GM21717 (cell line): ENCODE results near the gene PEAK1.
"Not testable (repeated sequence)": the region's sequence is repeated elsewhere in the genome, so short reads cannot be mapped to it uniquely, and the experiment has no call there.

ENCODE experiments used
- ATAC-seq: cut with Tn5 transposase; IDR thresholded peaks from one replicate; pipeline ENCODE4 v1.9.1; 2021; ENCODE audit warnings: mild to moderate bottlenecking, moderate library complexity; ENCODE audit not compliant: unreplicated experiment

Gene PEAK1

DNA sequence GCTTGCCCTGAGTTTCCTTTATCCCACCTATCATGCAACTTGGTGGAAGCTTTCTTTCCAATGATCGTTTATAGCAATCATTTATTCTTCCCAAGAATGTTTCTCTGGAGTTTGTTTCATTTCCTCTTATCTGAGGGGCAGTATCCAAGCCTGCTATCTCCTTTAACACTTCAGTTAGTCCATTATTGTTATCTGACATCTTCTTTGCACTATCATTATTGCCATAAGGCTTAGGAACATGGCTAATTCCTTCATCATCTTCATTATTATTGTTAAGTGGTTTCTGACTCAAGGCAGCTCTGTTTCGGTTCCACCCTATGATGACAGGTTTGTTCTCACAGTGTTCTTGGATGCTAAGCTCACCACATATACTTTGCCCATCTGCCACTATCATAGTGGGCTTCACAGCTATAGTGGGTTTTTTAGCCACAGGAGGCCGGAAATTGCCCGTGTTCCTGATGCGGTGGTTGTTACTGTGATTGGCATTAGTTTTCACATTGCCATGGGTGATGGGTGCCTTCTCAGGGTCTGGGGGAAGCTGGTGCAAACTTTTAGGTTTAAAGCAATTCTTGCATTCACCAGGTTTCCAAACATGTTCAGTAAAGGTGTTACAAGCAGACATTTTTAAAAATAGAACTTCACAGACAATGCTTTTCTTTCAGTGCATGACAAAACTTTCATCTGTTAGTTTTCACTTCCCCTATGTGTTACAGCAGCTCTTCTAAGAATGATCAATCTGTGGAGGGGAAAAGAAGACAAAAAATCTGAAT is 238.4 kb downstream of the PEAK1 start:
- peak; percentile 60 for ATAC-seq

DNA sequence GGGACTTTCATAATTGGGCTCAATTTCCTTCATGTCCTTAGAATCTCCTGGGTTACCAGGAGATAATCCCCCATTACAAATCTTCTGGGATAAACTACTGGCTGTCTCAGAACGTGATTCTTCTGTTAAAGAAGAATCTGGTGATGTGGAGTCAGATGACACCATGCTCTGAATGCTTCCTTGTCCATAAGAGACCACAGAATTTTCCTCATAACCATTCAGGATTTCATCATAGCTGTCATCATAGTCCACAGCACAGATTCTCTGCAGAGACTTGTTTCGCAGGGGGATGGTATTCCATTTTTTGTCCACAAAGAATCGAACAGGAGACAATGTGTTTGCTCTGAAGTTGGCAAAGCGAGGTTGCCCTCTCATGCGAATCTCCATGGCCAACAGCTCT is 239.1 kb downstream of the PEAK1 start:
- no peak for ATAC-seq

DNA sequence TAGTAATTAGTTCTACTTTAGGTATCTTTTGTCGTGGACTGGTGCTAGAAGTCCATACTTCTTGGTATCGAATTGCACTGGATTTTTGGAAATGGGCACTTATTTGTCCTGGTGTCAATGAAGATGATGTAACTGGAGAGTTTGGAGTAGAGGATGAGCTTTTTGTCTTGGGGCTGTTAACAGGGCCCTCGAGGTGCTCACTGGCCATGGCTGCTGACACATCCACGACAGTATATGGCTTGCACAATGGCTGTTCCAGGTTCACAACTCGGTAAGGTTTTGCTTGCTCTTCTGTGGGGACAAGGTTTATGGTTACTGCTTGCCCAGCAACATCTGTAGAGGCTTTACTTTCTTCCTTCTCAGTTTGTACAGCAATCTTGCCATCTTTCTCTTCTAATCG is 239.6 kb downstream of the PEAK1 start:
- ATAC-seq = no peak

DNA sequence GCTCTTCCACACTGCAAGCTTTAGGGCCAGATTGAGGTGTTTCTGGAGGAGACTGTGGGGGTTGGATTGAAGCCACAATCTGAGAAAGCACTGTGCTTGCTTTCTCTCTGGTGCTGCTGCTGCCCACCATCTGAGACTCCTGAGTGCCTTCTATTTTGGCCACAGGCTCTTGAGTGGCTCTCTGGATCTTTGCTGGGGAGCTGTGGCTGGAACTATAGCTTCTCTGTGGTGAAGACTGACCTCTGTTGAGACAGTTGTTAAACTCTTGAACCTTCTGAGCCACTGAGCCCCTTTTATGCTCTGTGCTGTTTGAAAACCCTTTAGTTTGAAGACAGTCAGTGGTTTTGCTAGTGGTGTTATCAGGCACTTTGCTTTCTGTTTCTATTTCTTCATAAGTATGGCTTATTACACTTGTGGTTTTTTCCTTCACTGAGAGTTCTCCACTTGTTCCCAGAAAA is 240.3 kb downstream of the PEAK1 start:
- peak; percentile 44 for ATAC-seq

DNA sequence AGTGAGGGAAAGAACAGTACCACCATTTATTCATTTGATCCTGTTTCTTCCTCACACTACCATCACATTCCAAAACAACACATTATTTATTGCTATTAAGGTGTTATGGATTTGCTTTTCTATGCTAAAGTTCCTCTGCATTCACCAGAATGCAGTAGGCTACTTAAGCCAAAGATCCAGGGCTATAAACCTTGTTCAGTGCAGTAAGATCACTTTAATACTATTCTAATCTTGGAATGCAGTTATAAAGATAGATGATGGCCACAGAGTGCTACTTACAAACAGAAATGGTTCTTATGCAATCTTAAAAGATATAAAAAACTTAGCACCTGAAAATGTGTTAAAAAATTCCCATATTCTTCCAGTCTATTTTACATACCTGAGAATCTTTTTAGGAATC is 241.5 kb downstream of the PEAK1 start:
- ATAC-seq = no peak

DNA sequence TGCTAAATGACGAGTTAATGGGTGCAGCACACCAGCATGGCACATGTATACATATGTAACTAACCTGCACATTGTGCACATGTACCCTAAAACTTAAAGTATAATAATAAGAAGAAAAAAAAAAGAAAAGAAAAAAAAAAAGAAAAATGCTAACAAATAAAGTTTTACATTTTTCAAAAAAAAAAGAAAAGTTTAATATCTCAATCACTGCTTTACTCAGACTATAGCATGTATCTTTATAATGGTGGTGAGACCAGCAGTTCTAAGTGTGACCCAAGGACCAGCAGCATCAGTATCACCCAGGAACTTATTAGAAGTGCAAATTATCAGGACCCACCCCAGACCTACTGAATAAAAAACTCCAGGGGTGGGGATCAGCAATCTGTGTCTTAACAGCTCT is 243.8 kb downstream of the PEAK1 start:
- not testable (repeated sequence) for ATAC-seq

DNA sequence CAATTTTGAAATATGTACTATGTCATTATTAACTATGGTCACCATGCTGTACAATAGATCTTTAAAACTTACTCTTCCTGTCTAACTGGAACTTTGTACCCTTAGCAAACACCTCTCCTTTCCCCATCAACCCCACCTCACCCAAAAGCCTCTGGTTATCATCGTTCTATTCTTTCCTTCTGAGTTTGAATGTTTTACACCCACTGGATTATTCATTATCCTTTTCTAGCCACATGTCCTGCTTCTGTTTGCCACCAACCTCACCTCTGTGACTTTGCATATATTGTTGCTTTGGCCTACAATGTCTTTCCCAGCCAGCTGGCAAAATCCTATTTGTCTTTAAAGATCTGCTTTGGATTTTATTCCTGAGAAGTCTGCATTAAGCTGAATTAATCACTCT is 246.4 kb downstream of the PEAK1 start:
- no peak for ATAC-seq

DNA sequence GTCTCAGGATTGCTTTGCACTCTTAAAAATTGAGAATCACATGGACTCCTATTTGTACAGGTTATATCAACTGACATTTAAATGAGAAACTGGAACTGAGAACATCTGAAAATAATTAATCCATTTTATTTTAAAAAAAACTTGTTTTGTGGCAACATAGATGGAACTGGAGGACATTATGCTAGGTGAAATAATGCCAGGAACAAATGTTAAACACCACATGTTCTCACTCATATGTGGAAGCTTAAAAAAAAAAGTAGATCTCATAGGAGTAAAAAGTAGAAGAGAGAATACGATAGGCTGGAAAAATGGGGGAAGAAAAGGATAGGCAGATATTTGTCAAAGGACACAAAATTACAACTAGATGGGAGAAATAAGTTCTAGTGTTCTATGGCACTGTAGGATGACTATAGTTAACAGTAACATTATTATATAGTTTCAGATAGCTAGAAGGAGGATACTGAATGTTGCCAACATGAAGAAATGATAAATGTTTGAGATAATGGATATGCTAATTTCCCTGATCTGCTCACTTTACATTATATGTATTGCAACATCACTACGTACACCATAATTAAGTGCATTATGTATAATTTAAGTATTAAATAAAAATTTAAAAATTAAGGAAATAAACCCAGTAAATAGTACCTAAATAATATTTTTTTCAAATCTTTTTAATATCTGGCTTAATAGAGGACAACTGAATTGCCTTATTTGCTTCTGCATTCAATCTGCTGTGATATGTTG is 248.5 kb downstream of the PEAK1 start:
- ATAC-seq = no peak

DNA sequence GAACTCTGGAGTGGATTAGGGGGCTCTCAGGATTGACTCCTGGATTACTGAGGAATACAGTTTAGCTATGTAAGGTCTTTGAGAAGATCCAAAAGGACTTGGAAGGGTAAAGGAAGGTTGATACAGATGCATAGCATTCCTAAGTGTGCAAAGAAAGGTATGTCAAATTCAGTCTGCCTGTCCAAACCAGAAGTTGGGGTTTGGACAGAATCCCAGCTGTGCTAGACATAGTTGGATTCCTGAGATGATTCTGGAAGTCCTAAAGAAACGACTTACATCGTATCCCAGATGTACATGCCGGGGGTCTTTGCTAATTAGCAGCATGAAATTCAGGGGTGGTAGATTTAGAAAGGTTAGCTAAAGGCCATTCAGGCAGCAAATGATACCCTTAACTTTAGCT is 251.3 kb downstream of the PEAK1 start:
- no peak for ATAC-seq

DNA sequence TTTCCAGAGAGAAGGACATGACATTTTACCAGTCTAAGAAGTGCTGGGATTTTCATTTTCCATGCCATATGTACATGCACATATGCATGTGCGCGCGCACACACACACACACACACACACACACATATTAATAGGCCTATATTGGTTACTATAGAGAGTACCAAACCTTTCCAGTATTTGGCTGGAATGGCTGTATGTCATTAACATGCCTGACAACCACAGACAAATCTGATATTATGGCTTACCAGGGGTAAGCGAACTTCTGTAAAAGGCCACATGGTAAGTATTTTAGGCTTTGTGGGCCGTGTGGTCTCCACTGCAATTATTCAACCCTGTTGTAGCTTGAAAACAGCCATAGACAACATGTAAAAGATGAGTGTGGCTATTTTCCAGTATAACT is 251.8 kb downstream of the PEAK1 start:
- ATAC-seq = no peak

DNA sequence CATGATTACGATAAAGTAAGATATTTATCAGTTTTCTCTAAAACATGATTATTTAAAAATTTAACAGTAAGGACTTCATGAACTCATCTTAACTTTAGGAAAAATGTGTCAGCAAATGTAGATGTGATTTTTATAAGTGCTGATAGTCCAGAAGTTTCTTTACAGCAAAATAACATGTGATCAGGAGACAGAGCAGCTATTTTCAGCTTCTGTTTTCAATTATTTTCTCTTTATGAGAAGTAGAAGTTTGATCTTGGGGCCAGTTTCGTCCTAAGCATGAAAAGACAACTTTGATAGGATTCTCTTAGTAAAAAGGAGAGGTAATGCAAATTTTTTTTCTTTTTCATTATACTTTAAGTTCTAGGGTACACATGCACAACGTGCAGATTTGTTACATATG is 252.5 kb downstream of the PEAK1 start:
- no peak for ATAC-seq

DNA sequence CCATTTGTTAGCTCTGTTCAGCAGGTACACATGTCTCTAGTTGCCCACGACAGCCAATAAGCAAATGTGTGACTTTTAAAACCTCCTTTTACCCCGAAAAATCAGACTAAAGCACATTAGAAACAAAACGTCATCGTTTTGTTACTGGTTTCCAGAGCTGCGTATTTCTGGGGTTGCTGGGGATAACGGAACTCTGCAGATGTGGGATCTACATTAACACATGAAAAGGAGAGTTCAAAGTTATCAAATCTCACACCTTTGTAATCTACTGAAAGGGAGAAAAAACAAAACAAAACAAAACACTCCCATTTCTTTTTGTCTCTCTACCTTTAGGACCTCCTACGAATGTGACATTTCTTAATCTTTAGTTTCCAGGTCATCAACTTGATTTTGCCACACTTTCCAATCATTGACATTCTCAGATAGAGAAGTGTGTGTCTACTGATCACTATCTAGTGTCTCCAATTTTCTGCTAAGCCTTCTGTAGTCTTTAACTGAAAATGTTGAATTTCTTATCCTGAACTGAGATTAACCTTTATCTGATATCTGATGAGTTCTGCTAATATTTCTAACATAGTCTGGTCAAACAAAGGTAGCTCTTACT is 256.0 kb downstream of the PEAK1 start:
- no peak for ATAC-seq

DNA sequence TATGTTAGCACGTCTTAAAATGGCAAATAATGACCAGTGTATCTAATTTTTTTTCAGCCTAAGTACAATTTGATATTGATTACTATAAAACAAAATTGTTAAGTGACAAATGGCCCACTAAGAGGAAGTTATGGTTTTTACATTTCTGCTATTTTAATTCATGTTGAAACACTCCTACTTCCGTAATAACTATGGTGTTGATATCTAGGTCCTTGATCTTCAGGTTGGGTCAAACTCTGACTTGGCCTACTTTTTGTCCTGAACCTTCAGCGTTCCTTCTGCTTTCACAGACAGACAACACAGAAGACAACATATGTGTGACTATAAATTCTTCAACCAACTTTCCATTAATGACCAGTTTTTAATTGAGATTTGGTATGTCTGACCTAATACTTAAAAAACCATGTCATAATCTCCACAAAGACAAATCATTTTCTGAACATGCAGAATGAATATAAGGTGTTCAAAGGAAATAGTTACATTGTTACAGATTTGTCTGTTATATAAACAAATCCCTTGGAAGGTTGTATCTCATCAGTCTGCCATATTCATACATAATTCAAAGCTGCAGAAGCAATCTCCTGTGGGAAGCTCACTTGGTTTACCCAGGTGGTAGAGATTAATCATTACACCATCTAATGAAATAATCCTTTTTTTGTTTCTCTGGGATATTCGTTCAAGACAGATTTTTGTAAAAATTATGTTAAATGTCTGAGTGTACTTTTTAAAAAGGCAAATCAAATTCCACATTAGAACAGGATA is 256.9 kb downstream of the PEAK1 start:
- no peak for ATAC-seq

DNA sequence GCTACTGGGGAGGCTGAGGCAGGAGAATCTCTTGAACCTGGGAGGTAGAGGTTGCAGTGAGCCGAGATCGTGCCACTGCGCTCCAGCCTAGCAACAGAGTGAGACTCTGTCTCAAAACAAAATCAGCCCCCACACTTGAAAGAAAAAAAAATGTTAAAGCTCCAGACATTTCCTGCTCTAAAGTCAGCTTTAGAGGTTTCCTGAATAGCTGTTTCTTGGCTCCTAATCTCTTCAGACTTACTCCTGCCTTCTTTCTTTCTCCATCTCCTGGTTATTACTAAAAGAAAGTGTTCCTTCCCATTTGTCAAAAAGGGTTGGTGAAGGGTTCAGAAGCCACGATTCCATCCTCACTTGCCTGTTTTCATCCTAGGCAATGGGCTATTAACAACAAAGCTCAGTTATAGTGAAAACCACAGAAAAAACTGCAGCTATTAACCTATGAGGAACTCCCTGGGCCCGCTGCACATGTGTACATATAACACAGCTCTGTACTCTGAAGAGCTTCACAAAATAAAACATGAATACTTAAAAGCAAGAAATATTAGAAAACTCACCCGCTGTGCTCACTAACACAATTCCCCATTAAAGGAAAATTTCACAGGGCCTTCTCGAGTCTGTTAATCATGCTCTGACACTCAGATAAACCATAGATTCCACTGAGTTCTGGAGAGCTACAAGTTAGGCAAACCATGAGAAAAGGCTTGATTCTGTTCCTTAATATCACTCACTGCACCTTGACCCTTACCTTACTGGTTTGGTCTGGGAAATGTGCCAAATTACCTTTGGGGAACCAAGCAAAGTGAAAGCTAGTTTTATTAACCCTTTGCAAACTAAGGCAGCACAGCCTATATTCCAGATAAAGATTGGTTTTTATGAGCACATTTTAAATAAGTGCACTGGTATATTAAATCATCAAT is 259.1 kb downstream of the PEAK1 start:
- no peak for ATAC-seq

DNA sequence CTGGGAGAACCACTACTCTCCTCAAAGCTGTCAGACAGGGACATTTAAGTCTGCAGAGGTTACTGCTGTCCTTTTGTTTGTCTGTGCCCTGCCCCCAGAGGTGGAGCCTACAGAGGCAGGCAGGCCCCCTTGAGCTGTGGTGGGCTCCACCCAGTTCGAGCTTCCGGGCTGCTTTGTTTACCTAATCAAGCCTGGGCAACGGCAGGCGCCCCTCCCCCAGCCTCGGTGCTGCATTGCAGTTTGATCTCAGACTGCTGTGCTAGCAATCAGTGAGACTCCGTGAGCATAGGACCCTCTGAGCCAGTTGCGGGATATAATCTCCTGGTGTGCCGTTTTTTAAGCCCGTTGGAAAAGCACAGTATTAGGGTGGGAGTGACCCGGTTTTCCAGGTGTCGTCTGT is 263.9 kb downstream of the PEAK1 start:
- not testable (repeated sequence) for ATAC-seq

DNA sequence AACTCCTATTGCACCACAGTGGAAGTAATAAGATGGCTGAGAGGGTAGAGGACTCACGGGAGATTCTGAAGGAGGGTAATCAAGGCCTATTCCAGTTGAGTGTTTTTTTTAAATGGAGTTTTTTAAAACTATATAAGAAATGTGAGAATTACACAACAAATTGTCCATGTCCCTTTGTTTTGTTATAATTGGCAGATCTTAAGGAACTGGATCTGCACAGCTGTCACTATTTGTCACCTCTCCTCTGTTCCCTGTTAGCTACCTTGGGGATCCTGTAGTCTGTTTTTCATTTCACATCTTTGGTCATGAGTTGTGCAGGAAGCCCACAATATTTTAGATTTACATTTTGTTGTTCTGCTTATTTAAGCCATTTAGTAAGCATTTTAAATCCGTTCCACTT is 271.7 kb downstream of the PEAK1 start:
- no peak for ATAC-seq

DNA sequence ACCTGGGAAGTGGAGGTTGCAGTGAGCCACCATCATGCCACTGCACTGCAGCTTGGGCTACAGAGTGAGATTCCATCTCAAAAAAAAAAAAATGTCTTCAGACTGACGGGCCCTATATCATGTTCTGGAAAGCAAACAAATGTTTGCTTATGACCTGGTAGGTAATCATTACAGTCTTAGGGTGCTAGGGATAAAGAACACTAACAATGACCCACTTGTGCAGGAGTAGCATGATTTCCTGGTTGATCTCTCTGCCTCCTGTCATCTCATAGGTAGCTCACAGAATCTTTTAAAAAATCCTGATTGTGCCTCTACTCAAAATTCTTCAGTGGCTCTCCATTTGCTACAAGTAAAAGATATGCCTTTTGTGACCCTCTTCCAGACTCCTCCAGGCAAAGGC is 274.5 kb downstream of the PEAK1 start:
- ATAC-seq = no peak

DNA sequence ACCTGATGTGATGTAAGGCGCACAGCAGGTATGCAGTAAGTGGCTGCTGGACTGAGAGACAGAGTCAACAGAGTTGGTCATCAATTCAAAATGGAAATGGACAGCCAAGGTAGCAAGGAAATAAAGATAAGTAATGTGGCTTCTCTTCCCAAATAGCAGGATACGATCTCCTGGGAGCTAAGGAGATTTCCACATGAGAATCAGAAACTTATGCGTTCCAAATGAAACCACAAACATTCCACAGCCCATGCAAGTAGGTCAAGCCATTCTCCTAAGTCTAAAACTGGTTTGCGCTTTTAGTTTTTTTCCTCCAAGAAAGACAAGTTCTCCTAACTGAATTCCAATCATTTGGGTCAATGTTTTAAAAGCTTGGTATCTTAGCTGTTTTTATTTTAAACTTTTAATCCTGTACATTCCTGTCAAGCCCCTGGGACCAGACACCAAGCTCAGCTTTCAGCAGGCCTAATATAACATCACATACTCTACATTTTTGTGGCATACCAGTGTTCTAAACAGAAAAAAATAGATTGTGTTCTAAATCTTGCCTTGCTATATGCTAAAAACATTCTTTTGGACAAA is 275.3 kb downstream of the PEAK1 start:
- ATAC-seq = no peak

DNA sequence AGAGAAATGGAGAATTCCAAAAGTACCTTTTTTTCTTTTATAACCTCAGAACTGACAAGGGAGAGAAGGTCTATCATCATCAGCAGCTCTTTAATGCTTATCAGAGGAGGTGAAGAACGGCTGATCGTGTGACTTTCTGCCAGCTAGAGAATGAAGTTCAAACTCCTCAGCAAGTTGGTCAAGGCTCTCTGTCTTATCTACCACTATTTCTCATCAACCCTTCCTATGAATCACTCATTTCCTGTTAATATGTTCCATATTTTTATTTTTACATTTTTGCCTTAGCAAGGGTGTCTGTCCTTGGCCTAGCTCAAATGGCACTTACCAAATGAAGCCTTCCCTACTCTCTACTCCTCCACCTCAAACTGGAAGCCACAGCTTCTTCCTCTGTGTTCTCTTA is 275.9 kb downstream of the PEAK1 start:
- ATAC-seq = no peak

DNA sequence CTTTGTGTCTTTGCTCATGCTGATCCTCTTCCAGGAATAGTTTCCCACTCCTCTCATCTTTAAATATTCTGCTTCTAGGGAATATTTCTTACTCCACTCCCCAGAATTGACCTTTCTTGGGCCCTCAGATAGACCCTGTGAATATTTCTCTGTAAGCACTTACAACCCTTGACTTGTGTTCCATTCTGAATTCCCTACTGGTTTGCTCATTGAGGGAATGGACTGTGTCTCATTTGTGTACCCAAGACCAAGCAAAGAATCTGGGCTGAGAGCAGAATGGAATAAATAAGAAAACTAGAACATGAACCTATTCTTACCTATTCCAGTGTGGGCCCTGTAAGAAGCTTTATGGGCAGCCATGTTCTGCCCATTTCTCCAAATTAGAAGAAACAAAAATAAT is 276.3 kb downstream of the PEAK1 start:
- ATAC-seq = no peak
